ENCODE measurements around the gene LSM7.

The LSM7 gene

DNA sequence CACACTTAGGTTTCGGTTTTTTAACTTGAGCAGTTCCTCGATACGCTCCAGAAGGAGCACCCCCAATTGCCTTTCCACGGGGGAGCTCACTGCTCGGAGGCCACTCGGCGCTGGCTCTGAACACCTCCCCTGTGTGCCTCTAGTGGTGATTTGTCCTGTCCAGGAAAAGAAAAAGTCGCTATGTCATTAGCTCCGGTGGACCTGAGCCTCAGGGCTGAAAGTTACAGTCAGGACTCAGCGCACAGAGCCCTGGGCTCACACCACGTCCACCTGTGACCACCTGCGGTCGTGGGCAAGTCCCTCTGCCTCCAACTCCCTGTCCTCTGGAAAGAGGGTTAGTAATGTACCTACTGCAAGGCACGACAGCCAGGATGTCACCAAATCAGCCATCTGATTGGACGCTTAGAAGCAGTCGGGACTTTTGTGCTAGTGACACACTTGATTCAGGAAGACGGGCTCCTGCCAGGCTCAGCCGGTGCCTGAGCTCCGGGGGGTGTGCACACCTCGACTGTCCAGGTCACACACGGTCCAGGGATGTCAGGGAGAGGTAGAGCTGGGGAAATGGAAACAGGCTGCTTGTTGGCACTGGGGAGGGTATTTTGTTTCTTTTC lies 27.8 kb upstream of the LSM7 start:
- Histone ChIP-seq H3K36me3 (peaks cover 5 to 37% (median 28%) of the 10 kb centered on the region in 3 donors), H3K4me3 (no peak overlapping the region), H3K9me3 (no peaks in the 10 kb centered on the region), H3K27ac (no peak overlapping the region), H3K4me1 (no peaks in the 10 kb centered on the region), H3K27me3 (peaks cover 0 to 21% of the 10 kb centered on the region in 2 donors)
- DNase-seq = no peak
- intact Hi-C loops (cut with DNase I; ENCODE audit: low total_unique reads) = no loop called here
- TF ChIP-seq, protein P1, sequence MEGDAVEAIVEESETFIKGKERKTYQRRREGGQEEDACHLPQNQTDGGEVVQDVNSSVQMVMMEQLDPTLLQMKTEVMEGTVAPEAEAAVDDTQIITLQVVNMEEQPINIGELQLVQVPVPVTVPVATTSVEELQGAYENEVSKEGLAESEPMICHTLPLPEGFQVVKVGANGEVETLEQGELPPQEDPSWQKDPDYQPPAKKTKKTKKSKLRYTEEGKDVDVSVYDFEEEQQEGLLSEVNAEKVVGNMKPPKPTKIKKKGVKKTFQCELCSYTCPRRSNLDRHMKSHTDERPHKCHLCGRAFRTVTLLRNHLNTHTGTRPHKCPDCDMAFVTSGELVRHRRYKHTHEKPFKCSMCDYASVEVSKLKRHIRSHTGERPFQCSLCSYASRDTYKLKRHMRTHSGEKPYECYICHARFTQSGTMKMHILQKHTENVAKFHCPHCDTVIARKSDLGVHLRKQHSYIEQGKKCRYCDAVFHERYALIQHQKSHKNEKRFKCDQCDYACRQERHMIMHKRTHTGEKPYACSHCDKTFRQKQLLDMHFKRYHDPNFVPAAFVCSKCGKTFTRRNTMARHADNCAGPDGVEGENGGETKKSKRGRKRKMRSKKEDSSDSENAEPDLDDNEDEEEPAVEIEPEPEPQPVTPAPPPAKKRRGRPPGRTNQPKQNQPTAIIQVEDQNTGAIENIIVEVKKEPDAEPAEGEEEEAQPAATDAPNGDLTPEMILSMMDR (IDR thresholded peaks at IDR 0.05) = no peak

DNA sequence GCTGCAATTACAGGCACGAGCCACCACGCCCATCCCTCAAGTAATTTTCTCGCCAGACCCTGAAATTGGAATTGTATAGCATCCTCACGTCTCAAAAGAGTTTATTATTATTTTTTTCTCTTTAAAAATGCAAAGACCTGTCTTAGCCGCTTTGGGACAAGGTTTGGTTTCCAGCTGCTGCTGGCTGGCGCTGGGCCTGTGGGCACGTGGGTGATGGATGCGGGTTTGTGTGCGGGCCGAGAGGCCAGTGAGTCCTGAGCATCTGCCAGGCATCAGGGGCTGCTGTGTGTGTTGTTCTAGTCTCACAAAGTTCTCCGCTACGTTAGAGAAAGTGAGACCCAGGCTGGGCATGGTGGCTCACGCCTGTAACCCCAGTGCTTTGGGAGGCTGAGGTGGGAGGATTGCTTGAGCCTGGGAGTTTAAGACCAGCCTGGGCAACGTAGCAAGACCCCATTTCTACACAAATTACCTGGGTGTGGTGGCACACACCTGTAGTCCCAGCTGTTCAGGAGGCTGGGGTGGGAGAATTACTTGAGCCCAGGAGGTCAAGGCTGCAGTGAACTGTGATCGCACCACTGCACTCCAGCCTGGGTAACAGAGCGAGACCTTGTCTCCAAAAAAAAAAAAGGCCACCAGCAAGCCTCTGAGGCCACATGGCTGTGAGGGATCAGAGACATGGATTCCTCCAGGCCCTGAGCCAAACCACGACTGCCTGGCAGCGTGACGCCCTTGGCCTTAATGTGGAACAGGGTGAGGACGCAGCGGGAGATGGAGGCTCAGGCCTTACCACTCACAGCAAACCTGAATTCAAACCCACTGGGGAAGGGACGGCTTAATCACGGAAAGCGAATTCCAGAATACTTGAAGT lies 27.0 kb upstream of the LSM7 start:
- Histone ChIP-seq H3K36me3 (peaks cover 8 to 45% (median 36%) of the 10 kb centered on the region in 3 donors), H3K27ac (no peak overlapping the region), H3K27me3 (peaks cover 0 to 13% of the 10 kb centered on the region in 2 donors), H3K9me3 (no peaks in the 10 kb centered on the region), H3K4me1 (no peaks in the 10 kb centered on the region), H3K4me3 (no peak overlapping the region)
- TF ChIP-seq, protein P1 (IDR thresholded peaks at IDR 0.05) = no peak
- intact Hi-C loops (cut with DNase I; ENCODE audit: low total_unique reads) = no loop called here
- no peak for DNase-seq

DNA sequence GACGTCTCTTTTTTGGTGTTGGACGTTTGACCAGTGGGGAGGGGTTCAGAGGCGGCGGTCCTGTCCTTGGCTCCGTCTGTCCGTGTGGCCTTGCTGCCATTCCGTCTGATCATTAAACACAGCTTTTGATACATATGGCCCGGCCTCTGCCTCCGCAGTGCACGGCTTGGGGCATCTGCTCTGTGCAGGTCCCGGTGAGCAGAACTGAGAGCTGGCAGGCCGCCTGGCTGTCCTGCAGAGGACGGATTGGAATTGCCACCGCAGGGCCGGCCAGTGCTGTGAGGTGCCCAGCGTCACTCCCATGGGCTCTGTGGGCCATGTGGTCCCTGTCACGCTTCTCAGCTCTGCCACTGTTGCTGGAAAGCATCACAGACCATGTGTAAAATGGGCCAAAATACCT lies 26.3 kb upstream of the LSM7 start:
- Histone ChIP-seq H3K4me1 (no peaks in the 10 kb centered on the region), H3K9me3 (no peaks in the 10 kb centered on the region), H3K4me3 (no peak overlapping the region), H3K27me3 (peaks cover 0 to 6% of the 10 kb centered on the region in 2 donors), H3K27ac (no peak overlapping the region), H3K36me3 (peaks cover 10 to 52% (median 38%) of the 10 kb centered on the region in 3 donors)
- no peak for DNase-seq
- TF ChIP-seq, protein P1 (IDR thresholded peaks at IDR 0.05) = no peak
- intact Hi-C loops (cut with DNase I; ENCODE audit: low total_unique reads) = no loop called here

DNA sequence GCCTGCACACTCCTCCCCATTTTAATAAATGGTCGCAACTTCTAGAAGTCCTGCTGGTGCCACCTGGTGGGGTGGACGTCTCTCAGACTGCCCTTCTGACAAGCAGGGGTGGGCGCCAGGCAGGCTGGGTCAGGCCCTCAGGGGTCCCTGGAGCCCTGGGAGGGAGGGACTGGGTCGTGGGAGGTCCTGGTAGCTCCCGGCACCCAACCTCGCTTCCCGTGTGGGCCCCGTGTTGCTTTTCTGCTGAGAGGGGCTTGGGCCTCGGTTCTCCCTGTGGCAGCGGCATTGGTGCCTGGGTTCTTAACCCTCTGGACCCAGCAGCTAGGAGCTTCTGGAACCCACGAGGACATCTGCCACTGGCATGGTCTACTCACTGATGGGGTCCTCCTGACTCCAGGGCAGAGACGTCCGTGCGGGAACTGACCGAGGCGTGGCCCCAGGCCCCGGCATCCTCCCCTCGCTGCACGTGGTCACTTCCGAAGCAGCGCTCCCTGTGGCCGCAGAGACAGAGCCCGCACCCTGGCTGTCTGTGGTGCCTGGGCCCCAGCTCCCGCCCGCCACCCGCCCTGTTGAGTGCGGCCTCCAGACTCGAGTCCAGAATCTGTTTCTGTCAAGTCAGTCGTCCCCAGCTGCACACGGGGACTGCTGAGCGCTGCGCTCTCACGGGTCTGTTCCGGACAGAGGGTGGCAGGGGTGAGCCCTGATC lies 25.7 kb upstream of the LSM7 start:
- Histone ChIP-seq H3K27me3 (no peaks in the 10 kb centered on the region), H3K27ac (no peak overlapping the region), H3K36me3 (peaks cover 10 to 54% (median 39%) of the 10 kb centered on the region in 3 donors), H3K4me1 (no peaks in the 10 kb centered on the region), H3K4me3 (no peak overlapping the region), H3K9me3 (no peaks in the 10 kb centered on the region)
- TF ChIP-seq, protein P1 (IDR thresholded peaks at IDR 0.05) = no peak
- intact Hi-C loops (cut with DNase I; ENCODE audit: low total_unique reads) = no loop called here
- DNase-seq = no peak

DNA sequence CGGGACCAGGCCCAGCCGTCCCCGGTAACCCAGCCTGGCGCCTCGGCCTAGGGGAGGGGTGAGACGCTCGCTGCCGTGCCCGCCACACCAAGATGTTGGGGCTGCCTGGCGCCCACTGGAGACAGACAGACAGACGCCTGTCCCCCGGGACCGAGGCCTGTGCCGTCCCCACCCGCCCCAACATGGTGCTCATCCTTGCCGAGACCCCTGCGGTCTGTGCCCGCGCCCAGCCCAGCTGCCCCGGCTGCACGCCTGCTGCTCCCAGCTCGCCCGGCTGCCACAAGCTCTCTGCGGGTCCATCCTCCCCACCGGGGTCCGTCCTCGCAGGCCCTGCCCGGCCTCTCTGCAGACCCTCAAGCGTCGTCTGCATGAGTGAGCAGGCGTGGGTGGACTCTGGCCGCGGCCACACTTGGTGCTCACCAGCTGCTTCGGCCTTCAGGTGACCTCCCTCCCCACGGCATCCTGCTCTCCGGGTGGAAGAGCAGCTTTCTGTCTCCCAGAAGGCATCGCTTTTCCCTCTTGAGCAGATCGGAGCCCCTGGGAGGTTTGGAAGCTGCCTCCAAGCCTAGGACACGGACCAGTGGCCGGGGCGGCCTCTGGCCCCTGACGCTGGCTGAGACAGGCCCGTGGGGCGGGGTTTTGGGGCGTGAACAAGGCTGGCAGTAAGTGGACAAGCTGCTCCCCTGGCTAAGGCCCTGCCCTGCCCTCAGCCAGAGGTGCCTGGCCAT lies 24.9 kb upstream of the LSM7 start:
- H3K36me3 ChIP-seq = peaks cover 16 to 62% (median 46%) of the 10 kb centered on the region in 3 donors

More for the DNA sequence above, 24.9 kb upstream of the LSM7 start:
- Histone ChIP-seq H3K4me1 (no peaks in the 10 kb centered on the region), H3K4me3 (no peak overlapping the region), H3K9me3 (no peaks in the 10 kb centered on the region), H3K27ac (no peak overlapping the region), H3K27me3 (no peaks in the 10 kb centered on the region)
- DNase-seq = no peak
- intact Hi-C loops (cut with DNase I; ENCODE audit: low total_unique reads) = no loop called here
- TF ChIP-seq, protein P1 (IDR thresholded peaks at IDR 0.05) = no peak
